ENCODE results near the gene WASL. TPM values are rescaled to one million over a fixed set of nuclear protein-coding genes. Genes with fewer than 3 reads are reported as not detected.

WASL gene
- total and polyA plus RNA-seq, 2 of the 13 experiments (the other 11 are each of a cell fraction or from before 2014, with no cell fraction given), result 7.9 to 12.8 TPM

DNA sequence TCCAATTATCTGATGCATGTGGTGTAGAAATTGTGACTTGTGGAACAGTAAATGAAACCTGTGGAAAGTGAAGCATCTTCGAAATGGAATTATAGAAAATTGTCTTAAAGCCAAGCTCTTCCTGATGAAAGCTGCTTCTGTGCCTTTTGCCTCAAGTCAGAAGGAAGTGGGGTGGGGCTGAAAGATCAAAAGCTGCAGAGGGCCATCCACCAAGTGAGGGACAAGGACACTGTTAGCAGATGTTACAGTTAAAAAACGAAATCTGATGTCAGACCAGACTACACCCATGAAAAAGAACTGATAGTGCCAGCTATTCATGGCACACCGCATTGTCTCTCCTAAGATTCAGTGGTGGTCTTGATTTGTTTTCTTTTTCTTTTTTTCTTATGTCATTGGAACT is 23.8 kb upstream of the WASL start:
- in situ Hi-C loops (cut with HindIII; ENCODE audit: extremely low pct_ligation_motif_present, low pct_unique_long_range_greater_than_20kb) (no loop called here), intact Hi-C loops (cut with micrococcal nuclease; ENCODE audit: unreplicated experiment) (no loop called here)
- no peaks in the 10 kb centered on the region for H4K20me1 ChIP-seq (ENCODE audit: insufficient read depth, low read length)
- no peaks in the 10 kb centered on the region for H3K36me3 ChIP-seq (replicated peaks in 1 of 2; ENCODE audit: control insufficient read depth in 1 of 2, insufficient read depth in 2 of 2, low read length in 2 of 2)
- H3K4me1 ChIP-seq (ENCODE audit: insufficient read depth, low read length), result peaks cover 20% of the 10 kb centered on the region
- CTCF ChIA-PET (ENCODE audit: low intra/inter-chr PET ratio, low total read pairs), result no interaction called here
- no peaks in the 10 kb centered on the region for H3K27me3 ChIP-seq (ENCODE audit: control insufficient read depth in 1 of 2, insufficient read depth in 2 of 2, low read length in 2 of 2)
- H3K9ac ChIP-seq (ENCODE audit: insufficient read depth, low read depth, low read length), result no peak overlapping the region
- H3K9me3 ChIP-seq (ENCODE audit: low read length), result no peaks in the 10 kb centered on the region
- TF ChIP-seq ZNF441 (CRISPR knock-in tag; IDR thresholded peaks at IDR 0.05; ENCODE audit: borderline replicate concordance), result no peak
- TF ChIP-seq IRX3 (CRISPR knock-in tag; IDR thresholded peaks at IDR 0.05; ENCODE audit: borderline replicate concordance, low read depth), result no peak
- TF ChIP-seq ZNF256 (CRISPR knock-in tag; conservative IDR thresholded peaks at IDR 0.05), result no peak
- no peak for TF ChIP-seq SOX6 (IDR thresholded peaks at IDR 0.05)
- TF ChIP-seq SOX6 (CRISPR knock-in tag; IDR thresholded peaks at IDR 0.05), result no peak
- no peak for TF ChIP-seq FUBP1 (CRISPR knock-in tag; IDR thresholded peaks at IDR 0.05; ENCODE audit: borderline replicate concordance)
- TF ChIP-seq HDAC6 (IDR thresholded peaks at IDR 0.05; ENCODE audit: low read depth, low read length), result no peak
- TF ChIP-seq SP1 (IDR thresholded peaks at IDR 0.05), result no peak
- no peak for TF ChIP-seq SP1 (CRISPR knock-in tag; IDR thresholded peaks at IDR 0.05)
- TF ChIP-seq ISL2 (CRISPR knock-in tag; IDR thresholded peaks at IDR 0.05), result no peak
- no peak for TF ChIP-seq PTBP1 (IDR thresholded peaks at IDR 0.05; ENCODE audit: low read depth, low read length, poor library complexity, severe bottlenecking)
- TF ChIP-seq HNRNPUL1 (IDR thresholded peaks at IDR 0.05; ENCODE audit: low read depth, low read length), result no peak
- FAIRE-seq (no peak), ATAC-seq (no peak), DNase-seq (ENCODE audit: low spot score) (no peak)
- H3K27ac ChIP-seq (ENCODE audit: extremely low read length, insufficient read depth, low read length), result no peak overlapping the region
- 50% methylated on average over 3 of the region's 3 CpGs for WGBS (ENCODE audit: low lambda C conversion rate)
- POLR2A ChIA-PET, result interaction anchor here (1.9 kb wide), 1 partner anchor 24 kb away, joined by 6 read pairs; the partner anchor contains the start of gene WASL
- no TSS peak for BruUV-seq (replicated peaks)
- H3K4me2 ChIP-seq (ENCODE audit: low read depth, low read length), result no peak overlapping the region
- no peak overlapping the region for H3K4me3 ChIP-seq (replicated peaks in 1 of 3; ENCODE audit: insufficient read depth in 1 of 3, low read depth in 2 of 3, low read length in 3 of 3)
- no peaks in the 10 kb centered on the region for H3K79me2 ChIP-seq (ENCODE audit: insufficient read depth, low read length)
- H2AFZ ChIP-seq (ENCODE audit: low read length), result no peak overlapping the region
